Esophagus muscularis mucosa (tissue), 3 donors: ENCODE data around the gene STYX.

Experiments used
- CTCF ChIP-seq, 3 experiments: fragments of 200-600 bp in 2 of 3; fragments of 450-650 bp in 1 of 3; sonication (generic) in 2 of 3; IDR thresholded peaks; one replicate each; pipeline ENCODE4 v1.5.1; 2017 to 2019; ENCODE audit warnings: antibody characterized with exemption in 3 of 3, mild to moderate bottlenecking in 2 of 3, moderate library complexity in 1 of 3
- POLR2A ChIP-seq: fragments of 450-650 bp; IDR thresholded peaks from one replicate; pipeline ENCODE4 v1.6.1; 2017; ENCODE audit warnings: antibody characterized with exemption, moderate library complexity, mild to moderate bottlenecking, low read depth

- TF ChIP-seq POLR2A (no peak), CTCF (IDR thresholded peaks at IDR 0.05) (no peak)
Observed at GRCh38 chr14:52780893-52781292, 50.9 kb downstream of the STYX start.
